NCI-H2227 (cell line): ENCODE measurements around the gene SNAPC2.
"Not testable (repeated sequence)": the region's sequence is repeated elsewhere in the genome, so short reads cannot be mapped to it uniquely, and the experiment has no call there.

Experiments used
- DNase-seq: peaks from one replicate; lab custom pipeline; 2025; ENCODE audit not compliant: unreplicated experiment; lab: John Stamatoyannopoulos, UW

Gene SNAPC2

DNA sequence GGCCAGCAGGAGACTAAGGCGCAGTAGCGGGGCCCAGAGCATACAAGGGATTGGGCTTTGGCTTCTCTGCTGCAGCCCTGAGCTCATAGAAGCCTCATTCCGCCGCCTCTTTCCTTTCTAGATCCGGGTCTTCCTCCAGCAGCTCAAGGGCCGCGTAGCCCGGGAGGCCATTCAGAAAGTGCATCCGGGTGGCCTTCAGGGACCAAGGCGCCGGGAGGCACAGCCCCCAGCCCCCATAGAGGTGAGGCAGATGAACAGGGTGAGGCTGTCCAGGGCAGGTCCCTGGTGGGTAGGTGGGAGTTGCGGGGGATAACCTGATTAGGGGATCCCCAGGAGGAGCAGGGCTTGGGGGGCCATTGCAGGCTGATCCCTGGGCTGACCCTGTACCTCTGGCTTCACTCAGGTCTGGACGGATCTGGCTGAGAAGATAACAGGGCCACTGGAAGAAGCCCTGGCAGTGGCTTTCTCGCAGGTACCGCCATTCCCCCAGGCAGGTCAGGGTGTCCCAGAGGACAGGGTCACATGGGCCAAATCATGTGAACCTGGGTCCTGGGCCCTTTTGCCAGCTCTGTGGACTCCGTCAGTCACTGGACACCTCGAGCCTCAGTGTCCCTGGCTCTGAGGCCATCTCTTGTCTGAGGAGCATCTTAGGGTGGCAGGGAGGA, 1.3 kb downstream of the SNAPC2 start:
- DNase-seq = peak; percentile 66

DNA sequence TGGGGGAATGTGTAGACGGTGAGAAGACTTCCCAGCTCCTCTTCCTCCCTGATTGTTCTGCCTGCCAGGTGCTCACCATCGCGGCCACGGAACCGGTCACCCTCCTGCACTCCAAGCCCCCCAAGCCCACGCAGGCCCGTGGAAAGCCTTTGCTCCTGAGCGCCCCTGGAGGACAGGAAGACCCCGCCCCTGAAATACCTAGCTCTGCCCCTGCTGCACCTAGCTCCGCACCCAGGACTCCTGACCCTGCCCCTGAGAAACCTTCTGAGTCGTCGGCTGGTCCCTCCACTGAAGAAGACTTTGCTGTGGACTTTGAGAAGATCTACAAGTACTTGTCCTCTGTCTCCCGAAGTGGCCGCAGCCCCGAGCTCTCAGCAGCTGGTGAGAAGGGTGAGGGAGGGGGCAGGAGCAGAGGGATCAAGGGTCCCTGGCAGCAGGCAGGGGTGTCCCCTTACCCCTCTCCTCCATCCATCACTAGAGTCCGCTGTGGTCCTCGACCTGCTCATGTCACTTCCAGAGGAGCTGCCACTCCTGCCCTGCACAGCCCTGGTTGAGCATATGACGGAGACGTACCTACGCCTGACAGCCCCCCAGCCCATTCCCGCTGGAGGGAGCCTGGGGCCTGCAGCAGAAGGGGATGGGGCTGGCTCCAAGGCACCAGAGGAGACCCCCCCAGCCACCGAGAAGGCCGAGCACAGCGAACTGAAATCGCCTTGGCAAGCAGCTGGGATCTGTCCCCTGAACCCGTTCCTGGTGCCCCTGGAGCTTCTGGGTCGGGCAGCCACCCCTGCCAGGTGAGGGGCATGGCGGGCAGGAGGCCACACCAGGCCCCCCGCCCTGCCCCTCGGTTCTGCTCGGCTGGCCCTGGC, 2.1 kb downstream of the SNAPC2 start:
- no peak for DNase-seq

DNA sequence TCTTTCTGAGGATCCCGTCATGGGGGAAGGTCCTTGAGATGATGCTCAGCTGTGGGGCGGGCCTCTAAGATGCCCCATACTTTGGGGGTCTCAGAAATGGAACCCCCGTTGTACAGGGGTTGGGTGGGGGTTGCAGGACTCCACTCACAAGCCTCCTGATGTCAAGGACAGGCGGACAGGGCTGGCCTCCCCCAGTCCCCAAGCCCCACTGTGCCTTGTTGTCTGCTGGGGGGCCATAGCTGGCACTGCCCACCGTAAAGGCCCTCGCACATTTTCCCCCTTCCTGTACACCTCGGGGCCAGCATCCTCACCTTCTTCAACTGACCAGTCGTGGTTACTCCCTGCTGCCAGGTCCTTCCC, 2.7 kb downstream of the SNAPC2 start:
- DNase-seq = no peak

DNA sequence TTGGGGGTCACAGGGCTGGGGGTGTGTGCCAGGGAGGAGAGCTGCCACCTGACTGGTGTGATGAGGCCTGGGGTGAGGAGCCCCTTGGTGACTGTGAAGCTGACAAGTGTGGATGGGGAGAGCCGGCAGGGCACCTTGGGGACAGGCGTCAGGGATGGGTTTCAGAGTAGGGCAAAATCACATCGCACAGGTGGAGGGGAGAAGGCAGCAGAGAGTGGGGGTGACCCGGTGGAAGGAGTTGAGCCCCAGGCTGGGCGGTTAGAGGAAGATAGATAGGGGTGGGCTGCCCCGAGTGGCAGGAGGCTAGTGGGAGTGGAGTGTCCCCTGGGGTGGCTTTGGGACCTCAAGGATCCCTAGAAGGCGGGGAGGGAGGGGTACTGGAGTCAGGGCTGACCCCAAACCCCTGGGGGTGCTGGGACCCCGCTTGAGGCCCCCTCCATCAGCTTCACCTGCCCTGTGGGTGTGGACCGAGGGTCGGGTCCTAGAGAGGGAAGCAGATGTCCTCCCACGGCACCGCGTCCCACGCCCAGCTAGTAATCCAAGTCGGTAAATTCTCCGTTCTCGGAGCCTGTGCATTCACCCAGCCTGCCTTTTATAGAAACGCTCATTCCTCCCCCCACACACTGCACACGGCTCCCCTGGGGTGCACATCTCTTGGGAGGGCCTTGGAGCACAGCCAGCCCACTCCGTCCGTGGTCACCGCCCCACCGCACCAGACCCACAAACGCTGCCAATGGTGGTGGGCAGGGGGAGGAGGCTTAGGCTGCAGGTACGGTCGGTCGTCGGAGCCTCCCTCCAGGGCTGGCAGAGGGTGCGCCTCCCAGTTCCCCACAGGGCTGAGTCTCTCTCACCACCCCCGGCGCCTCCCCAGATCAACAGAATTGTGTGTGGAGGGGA, 3.4 kb downstream of the SNAPC2 start:
- peak; percentile 21 for DNase-seq

DNA sequence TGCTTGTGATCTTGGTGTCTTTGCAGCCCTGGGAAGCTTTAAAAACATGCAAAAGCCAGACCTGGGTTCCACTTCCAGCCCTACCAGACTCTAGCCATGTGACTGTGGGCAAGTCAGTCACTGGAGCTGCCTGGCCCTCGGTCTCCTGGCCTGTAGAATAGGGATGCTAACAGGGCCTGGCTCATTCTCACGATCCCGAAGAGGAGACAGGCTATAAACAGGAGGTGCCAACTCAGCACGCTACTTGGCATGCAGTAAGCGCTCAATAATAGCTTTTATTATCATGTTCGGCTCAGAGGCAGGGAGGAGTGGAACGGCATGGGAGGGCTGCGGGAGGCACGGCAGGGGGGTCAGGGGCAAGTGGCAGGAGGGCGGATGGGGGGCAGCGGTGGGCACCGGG, 4.1 kb downstream of the SNAPC2 start:
- DNase-seq = no peak

DNA sequence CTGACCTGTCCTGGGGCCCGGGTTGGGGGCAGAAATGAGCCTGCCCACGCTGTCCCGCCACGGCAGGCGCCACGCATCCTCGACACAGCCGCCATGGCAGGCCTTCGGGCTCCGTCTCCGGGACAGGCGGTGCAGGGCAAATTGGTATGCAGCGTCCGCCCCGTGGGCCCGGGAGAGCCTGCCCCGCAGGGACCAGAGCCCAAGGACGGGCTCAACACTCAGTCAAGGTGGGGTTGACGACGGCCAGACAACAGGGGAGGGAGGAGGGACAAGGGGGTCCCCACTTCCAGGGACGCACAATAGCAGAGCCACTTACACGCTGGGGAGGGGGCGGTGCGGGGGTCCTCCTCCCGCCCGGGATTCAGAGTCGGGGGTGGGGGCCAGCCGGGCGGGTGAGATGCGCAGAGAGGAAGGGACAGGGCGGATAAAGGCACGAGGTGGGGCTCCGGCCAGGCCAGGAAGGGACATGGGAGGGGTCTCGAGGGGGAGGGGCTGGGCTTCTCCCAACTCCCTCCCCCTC, 4.6 kb downstream of the SNAPC2 start:
- DNase-seq = no peak

DNA sequence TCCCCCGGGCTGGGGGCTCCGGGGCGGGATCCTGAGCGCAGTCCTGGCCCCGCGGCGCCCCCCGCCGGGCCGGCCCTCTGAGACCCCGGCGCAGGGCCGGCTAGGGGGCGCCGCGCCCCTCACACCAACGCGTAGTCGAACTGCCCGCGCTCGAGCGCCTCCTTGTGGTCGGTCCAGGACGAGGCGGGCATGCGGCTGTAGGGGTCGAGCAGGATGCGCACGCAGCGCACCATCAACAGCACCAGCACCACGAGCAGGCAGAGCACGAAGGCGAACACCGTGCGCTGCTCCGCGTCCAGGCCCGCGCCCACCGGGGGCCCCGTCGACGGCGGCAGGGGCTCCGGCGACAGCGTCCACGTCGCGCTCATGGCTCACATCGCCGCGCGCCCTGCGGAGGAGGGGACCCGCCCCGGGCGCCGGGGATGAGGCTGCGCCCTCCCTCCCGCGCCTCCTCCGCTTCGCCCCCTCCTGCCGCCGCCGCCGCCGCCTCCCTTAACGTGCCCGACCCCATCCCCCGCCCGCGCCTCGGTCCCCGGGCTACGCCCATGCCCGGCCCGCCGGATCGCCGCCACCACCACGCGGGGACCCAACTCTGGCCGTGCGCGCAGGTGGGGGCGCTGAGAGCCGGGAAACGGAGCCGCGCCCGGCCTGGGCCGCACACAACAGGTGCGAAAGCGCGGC, 5.2 kb downstream of the SNAPC2 start:
- peak; percentile 87 for DNase-seq

DNA sequence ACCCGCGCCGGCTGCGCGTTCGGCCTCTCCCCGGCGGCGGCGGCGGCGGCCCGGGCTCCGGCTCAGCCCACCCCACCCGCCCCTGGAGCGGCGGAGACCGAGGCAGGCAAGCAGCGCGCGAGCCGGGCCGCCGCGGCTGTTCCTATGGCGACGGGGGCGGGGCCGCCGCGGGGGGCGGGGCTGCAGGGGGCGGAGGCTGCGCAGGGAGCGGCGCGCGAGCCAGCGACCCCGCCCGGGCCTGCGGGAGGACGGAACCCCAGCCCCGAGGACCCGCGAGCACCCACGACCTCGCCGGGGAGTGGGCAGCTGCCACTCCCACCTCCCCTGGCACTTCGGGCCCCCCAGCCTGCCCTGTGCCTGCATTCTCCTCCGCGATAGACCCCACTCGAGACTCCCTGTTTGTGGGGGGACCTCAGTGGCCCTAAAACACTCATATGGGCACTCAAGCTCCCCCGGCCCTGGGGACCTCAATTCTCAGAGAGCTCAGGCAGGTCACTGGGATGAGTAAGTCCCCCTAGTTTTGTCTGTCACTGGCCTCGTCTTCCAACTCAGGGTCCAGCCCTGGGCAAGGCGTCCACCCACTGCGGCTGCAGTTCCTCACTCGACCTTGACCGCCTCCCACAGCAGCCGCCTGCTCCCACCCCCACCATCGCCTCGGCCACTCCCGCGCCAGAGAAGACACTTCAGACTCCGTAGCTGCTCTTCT, 6.0 kb downstream of the SNAPC2 start, which contains the start of gene CTXN1:
TSS of gene CTXN1 (minus strand) at position 115 of the 706 bp plus-strand sequence. CDS start 597 bp downstream, outside the sequence.
- DNase-seq = peak; percentile 75

DNA sequence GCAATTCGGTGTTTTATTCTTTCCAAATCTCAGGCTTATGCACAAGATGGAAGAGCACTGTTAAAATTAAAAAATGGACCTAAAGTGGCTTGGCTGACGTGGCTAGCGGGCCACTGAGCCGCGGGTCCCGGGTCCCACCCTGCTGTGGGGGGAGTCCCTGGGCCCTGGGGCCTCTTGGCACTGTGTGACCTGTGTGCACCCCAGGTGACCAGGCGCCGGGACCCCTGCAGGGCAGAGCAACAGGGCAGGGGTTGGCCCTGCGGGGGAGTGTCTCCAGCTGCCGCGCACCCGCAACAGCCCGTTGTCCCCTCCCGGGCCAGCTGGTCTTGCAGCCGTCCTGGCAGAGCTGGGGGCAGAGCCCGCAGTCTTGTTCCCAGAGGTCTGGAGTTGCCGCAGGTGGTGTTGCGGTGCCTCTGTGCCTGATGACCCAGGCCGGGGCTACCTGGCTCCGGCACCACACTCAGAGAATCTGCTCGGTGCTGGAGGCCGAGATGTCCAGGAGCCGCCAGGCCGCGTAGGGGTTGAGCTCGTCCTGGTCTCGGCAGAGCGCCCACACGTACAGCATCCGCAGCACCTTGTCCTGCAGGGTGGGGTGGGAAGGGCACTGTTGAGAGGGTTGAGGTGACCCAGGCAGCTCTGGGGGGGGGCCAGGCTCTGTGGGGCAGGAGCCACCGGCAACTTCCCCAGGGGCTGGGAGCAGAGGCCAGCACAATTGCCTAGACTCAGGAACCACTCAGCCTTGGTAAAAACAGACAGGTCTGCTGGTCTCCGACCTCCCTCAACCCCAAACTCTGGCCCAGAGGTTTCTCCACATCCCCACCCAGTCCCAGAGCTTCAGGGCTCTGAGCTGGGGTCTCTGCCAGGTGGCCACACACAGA, 6.8 kb downstream of the SNAPC2 start:
- no peak for DNase-seq

DNA sequence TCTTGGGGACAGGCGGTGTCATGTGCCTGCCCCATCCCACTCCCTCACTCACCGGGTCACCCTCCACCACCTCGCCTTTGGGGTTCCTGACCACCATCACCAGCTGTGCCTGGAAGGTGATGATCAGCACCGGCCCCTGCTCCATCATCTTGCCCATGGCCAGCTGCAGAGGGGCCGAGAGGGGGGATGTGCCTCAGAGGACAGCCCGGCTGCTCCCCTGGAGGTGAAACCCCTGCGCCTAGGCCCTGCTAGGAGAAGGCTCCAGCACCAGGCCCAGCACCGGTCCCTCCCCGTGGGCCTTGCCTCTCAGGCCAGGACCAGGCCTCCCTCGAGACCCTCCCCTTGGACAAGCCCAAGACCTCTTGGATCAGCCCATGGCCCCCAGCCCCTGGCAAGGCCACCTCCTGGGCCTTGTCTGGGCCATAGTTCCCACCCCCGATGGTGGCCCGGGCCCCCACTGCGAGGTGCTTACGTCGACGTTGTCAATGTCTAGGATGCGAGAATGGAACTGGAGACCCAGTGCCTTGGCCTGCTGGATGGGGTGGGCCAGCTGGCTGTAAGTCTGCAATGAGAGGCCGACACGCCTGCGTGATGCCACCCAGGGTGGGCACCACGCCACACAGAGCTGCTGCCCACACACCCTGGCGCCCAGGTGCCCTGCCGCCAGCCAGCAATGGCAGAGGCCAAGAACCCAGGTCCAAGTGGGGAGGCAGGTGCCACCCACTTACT, 7.6 kb downstream of the SNAPC2 start:
- no peak for DNase-seq

DNA sequence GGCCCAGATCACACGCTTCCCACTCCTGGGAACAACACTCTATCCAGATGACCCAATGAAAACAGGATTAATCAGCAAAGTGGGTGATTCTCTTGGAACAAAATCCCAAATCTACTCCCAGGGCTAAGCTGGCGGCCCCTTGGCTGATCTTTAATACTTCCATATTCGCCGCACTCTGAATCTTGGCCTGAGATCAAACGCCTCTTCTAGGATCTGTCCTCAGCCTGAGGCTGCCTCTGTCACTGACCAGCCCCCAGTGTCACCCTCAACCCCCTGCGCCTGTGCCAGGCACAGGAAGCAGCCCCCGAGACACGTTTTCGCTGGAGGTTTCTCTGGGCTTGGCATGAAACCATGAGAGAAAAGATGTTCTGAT, 8.2 kb downstream of the SNAPC2 start:
- no peak for DNase-seq

DNA sequence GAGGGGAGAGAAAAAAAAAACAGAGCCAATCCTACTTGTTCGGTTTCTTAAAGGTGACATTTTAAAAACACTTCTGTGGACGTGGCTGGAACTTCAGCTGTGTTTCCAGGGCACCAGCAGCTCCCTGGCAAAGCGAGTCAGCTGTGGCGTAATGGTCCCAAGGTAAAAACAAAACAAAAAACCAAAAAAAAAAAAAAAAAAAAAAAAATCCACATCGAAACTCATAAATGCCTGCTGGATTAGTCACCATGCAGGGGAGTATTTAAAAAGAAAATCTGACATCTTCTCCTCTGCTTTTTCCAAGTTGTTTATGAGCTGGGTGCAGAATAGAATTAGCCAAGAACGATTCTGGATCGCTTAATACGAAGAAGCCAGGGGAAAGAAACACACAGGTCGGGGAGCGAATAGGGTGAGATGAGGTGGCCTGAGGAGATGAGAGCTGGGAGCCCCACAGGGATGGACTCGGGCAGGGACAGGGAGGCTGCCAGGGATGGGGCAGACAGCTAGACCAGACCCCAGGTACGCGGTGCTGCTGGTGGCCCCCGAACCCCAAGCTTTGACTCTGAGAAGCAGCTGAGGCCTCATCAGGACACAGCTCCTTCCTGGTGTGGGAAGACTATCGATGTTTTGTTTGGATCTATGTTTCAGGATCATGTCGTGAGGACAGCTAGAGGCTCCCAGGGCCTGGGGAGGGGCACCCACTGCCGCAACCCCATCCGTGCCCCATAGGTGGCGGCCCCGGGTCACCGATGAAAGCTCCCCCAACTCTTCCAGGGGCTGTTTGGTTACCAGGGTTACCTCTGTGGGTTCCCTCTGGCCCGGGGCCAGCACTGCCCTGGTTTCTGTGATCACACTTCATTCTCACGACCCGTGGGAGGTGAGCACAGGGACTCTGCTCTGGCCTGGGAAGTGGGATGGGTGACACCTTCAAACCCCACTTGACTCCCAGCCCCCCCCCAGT, 8.9 kb downstream of the SNAPC2 start:
- DNase-seq = peak; percentile 11

DNA sequence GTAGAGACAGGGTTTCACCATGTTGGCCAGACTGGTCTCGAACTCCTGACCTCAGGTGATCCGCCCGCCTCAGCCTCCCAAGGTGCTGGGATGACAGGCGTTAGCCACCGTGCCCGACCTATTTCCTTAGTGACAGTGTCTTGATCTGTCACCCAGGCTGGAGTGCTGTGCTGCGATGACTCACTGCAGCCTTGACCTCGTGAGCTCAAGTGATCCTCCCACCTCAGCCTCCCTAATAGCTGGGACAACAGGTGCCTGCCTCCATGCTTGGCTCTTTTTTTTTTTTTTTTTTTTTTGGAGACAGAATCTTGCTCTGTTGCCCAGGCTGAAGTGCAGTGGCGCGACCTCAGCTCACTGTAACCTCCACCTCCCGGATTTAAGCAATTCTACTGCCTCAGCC, 9.9 kb downstream of the SNAPC2 start:
- not testable (repeated sequence) for DNase-seq

DNA sequence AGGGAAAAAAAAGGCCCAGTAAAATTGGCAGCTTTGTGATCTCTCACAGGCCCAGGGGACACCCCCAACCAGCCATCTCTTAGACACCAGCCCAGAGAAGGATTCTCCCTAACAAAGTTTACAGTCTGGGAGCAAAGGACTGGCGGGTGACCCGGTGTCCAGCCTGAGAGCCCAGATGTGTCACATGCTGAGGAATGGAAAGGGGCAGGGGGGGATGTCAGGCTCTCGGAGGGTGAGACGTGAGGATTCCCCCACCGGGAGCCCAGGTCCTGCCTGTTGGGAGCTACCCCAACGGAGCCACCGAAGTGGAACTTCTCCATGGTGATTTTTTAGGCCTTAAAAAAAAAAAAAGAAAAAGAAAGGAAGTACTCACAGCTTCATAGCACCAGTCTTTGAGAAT, 10.6 kb downstream of the SNAPC2 start:
- DNase-seq = no peak

DNA sequence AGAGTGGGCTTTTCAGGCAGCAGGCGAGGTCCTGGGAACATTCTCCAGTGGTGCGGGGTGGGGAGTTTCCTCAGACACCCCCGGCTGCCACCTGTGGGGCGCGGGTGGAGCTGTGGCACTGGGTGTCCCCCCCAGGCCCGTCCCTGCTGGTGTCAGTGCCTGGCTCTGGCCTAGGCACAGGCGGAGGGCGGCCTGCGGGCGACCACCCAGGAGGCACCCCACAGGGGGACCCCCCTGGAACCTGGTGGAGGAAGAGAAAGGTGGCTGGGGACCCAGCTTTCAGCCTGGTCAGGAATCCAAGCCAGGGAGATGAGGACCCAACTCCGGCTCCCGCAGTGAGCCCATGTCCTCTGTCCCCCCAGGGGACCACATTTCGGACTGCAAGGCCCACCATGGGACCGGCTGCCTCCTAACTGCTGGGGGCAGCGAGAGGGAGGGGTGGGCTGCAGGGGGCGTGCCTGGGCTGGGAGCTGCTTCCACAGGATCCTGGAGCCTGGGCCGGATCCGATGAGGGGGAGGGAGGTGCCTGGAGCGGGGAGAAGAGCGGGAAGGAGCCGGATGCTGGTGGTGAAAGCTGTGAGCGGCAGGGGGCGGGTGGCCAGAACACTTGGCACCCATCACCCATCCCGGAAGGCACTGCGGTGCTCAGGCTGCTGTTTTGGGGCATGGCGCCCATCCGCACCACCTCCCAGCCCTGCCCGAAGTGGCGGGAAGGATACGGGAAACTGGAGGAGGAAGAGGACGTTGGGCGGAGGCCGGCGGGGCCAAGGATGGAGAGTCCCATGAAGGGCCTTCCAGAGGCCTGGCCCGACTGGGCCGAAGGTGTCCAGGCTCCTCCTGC, 11.3 kb downstream of the SNAPC2 start:
- DNase-seq = no peak

DNA sequence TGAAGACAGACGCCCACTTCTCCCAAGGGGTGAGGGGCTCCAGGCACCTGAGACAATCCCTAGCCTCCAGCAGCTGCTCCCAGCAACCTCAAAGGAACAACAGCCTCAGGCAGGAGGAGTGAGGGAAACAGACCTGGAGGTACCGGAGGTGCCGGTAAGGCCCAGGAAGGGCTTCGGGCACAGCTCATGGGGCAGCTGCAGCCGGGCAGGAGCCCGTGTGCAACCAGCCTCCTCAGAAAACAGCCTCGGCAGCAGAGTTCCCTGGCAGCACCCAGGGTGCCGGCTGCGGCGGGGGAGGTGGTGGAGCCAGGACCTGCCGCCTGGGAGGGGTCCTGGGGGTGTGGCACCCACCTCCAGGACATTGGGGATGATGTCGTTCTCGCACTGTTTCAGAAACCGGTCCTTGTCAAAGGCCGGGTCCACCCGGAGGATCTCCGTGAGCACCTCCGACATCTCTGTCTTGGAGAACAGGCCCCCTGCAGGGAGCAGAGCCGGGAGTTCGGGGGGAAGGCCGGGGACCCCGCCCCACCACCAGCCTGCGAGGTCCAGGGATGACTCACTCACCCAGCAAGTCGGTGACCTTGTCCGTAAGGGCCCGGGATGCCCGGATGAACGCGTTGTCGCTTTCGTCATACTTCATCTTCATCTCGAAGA, 12.3 kb downstream of the SNAPC2 start:
- DNase-seq = no peak
